Stimulated activated naive CD8-positive, alpha-beta T cell treated with anti-CD3 and anti-CD28 coated beads, Interleukin-15, Interleukin-2, amounts not matched to agents 100 ng/mL and 50 ng/mL, for 24 hours (primary cell): Measurements from ENCODE around the gene STK25.
"Not testable (repeated sequence)": the region's sequence is repeated elsewhere in the genome, so short reads cannot be mapped to it uniquely, and the experiment has no call there.

Experiments used
- H3K27ac Mint-ChIP-seq: one replicate; pipeline ENCODE4 v1.8.0; 2021; ENCODE audit warnings: mild to moderate bottlenecking, mixed read lengths
- H3K27me3 Mint-ChIP-seq: one replicate; pipeline ENCODE4 v1.8.0; 2021; ENCODE audit warnings: mixed read lengths
- H3K36me3 Mint-ChIP-seq: one replicate; pipeline ENCODE4 v1.8.0; 2021; ENCODE audit warnings: low read depth, mixed read lengths
- H3K4me1 Mint-ChIP-seq: one replicate; pipeline ENCODE4 v1.8.0; 2021; ENCODE audit warnings: low read depth, mixed read lengths
- H3K4me3 Mint-ChIP-seq: one replicate; pipeline ENCODE4 v1.8.0; 2021; ENCODE audit warnings: mild to moderate bottlenecking, mixed read lengths
- H3K9me3 Mint-ChIP-seq: one replicate; pipeline ENCODE4 v1.8.0; 2021; ENCODE audit warnings: mixed read lengths

Gene STK25

GRCh38 chr2:241532168-241532567 lies 23.8 kb upstream of the STK25 start:
- Mint-ChIP-seq H3K4me1 (no peaks in the 10 kb centered on the region), H3K4me3 (no peak overlapping the region), H3K36me3 (no peaks in the 10 kb centered on the region), H3K27me3 (peaks cover 5% of the 10 kb centered on the region), H3K27ac (no peak overlapping the region), H3K9me3 (no peaks in the 10 kb centered on the region)

DNA sequence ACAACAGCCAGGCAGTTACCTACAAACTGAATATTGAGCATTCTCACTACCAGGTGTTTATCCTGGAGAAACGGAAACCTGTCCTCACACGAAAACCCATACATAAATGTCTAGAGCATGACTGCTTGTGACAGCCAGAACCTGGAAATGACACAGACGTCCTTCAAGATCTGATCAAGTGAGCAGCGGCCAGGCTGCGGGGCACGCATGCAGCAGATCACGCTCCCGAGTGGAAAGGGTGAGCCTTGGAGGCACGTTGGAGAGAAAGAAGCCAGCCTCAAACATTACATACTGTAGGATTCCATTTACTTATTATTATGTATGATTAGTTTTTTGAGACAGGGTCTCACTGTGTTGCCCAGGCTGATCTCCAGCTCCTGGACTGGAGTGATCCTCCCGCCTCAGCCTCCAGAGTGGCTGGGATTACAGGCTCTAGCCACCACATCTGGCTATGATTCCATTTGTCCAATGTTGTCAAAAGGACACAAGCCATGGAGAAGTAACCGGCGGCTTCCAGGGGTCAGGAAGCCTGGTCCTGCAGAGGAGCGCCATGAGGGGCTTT lies 22.9 kb upstream of the STK25 start:
- no peaks in the 10 kb centered on the region for H3K36me3 Mint-ChIP-seq

GRCh38 chr2:241530571-241530970 lies 22.2 kb upstream of the STK25 start:
- no peaks in the 10 kb centered on the region for H3K36me3 Mint-ChIP-seq
- no peaks in the 10 kb centered on the region for H3K4me1 Mint-ChIP-seq
- H3K9me3 Mint-ChIP-seq: no peaks in the 10 kb centered on the region
- H3K27ac Mint-ChIP-seq: no peak overlapping the region
- H3K27me3 Mint-ChIP-seq: peaks cover 5% of the 10 kb centered on the region
- H3K4me3 Mint-ChIP-seq: no peak overlapping the region

More for the DNA sequence above, 22.9 kb upstream of the STK25 start:
- H3K27ac Mint-ChIP-seq: no peak overlapping the region
- no peaks in the 10 kb centered on the region for H3K9me3 Mint-ChIP-seq
- H3K27me3 Mint-ChIP-seq: peaks cover 5% of the 10 kb centered on the region
- H3K4me1 Mint-ChIP-seq: no peaks in the 10 kb centered on the region
- no peak overlapping the region for H3K4me3 Mint-ChIP-seq

DNA sequence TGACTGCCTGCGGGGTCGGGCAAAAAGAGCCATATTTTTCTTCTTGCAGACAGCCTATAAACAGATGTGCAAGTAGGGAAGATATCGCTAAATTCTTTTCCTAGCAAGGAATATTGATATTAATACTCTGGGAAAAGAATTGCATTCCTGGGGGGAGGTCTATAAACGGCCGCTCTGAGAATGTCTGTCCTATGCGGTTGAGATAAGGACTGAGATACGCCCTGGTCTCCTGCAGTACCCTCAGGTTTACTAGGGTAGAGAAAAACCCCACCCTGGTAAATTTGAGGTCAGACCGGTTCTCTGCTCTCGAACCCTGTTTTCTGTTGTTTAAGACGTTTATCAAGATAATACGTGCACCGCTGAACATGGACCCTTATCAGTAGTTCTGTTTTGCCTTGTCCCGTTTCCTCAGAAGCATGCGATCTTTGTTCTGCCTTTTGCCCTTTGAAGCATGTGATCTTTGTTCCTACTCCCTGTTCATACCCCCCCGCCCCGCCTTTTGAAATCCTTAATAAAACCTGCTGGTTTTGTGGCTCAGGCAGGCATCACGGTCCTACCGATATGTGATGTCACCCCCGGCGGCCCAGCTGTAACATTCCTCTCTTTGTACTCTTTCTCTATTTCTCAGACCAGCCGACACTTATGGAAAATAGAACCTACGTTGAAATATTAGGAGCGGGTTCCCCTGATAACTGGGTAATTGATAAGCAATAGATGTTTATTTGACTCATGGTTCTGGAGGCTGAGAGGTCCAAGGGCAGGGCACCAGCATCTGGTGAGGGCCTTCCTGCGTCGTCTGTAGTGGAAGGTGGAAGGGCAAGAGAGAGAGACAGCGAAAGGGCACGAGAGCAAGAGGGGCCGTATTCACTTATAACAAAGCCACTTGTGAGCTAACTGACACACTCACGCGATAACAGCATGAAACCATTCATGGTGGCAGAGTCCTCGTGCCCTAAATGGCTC lies 17.7 kb upstream of the STK25 start:
- not testable (repeated sequence) for H3K36me3 Mint-ChIP-seq, H3K4me3 Mint-ChIP-seq, H3K9me3 Mint-ChIP-seq, H3K27ac Mint-ChIP-seq, H3K27me3 Mint-ChIP-seq, H3K4me1 Mint-ChIP-seq

DNA sequence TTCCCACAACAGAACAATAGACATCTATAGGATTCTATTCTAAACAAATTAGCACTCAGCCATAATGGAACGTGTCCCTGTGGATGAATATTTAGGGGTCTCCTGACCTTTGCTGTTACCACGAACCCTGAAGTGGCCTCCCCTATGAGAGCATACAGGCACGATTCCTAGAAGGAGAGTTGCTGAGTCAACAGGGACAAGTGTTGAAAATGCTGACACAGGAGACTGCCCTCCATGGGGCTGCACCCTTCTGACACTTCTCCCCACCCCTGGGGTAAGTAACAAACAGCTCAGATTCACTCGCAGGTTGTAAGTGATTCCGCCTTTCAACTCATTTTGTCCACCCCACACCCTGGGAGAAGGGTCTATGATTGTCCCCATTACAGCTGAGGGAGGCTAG lies 14.1 kb upstream of the STK25 start:
- no peaks in the 10 kb centered on the region for H3K4me1 Mint-ChIP-seq
- no peak overlapping the region for H3K27ac Mint-ChIP-seq
- peaks cover 7% of the 10 kb centered on the region for H3K27me3 Mint-ChIP-seq
- H3K4me3 Mint-ChIP-seq: no peak overlapping the region
- H3K9me3 Mint-ChIP-seq: peaks cover 2% of the 10 kb centered on the region
- H3K36me3 Mint-ChIP-seq: no peaks in the 10 kb centered on the region

- peaks cover 7% of the 10 kb centered on the region for H3K9me3 Mint-ChIP-seq
- H3K4me1 Mint-ChIP-seq: peaks cover 11% of the 10 kb centered on the region
- H3K36me3 Mint-ChIP-seq: peaks cover 4% of the 10 kb centered on the region
- H3K4me3 Mint-ChIP-seq: no peak overlapping the region
- H3K27me3 Mint-ChIP-seq: peaks cover 7% of the 10 kb centered on the region
- no peak overlapping the region for H3K27ac Mint-ChIP-seq
Measured at GRCh38 chr2:241519669-241520068, 11.3 kb upstream of the STK25 start.

DNA sequence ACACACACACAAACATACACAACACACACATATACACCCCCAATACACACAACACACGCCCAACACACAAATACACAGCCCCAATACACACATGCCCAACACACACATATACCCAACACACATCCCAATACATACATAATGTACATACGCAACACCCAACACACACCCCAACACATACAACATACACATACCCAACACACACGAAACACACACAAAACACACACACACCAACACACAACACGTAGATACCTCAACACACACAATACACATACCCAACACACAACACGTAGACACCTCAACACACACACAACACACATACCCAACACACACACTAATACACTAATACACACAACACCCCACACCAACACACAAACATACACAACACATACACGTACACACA lies 8.9 kb upstream of the STK25 start:
- Mint-ChIP-seq H3K27me3 (peaks cover 4% of the 10 kb centered on the region), H3K36me3 (peaks cover 4% of the 10 kb centered on the region), H3K9me3 (peaks cover 7% of the 10 kb centered on the region), H3K27ac (no peak overlapping the region), H3K4me1 (peaks cover 11% of the 10 kb centered on the region), H3K4me3 (no peak overlapping the region)

- no peak overlapping the region for H3K27ac Mint-ChIP-seq
- peaks cover 3% of the 10 kb centered on the region for H3K27me3 Mint-ChIP-seq
- peaks cover 7% of the 10 kb centered on the region for H3K9me3 Mint-ChIP-seq
- no peak overlapping the region for H3K4me3 Mint-ChIP-seq
- peaks cover 11% of the 10 kb centered on the region for H3K4me1 Mint-ChIP-seq
- H3K36me3 Mint-ChIP-seq: peaks cover 4% of the 10 kb centered on the region
Measured at GRCh38 chr2:241516520-241516965, 8.2 kb upstream of the STK25 start.

DNA sequence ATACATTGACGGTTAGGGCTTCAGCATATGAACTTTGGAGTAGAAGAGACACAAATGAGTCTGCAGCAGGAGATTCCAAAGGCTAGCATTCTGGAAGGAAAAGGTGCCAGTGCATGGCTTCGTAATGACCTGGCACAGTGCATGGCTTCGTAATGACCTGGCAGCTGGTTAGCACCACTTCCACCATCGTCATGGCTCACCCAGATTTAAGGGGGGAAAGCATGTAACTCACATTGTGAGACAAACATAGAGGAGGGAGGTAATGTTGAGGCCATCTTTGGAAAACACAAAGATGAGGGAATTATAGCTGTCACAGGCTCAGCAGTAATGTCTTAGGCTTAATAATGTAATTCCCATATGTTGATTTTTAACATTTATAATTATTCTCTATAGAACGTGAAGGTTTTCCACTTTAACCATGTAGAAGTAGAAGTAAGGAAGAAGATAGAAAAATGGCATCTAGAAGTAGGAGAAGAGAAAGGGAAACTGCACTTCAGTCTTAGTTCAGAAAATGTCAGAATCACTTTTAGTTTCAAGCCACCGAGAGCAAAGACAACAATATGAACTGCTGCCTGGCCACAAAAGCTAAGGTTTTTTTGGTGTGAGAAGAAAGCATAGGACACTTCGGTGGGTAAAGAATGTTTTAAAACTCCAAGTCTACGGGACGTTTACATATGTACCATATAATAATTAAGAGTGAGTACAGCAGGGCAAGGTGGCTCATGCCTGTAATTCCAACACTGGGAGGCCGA lies 6.8 kb upstream of the STK25 start:
- Mint-ChIP-seq H3K36me3 (peaks cover 4% of the 10 kb centered on the region), H3K9me3 (peaks cover 7% of the 10 kb centered on the region), H3K27me3 (peaks cover 3% of the 10 kb centered on the region), H3K4me1 (peaks cover 11% of the 10 kb centered on the region), H3K4me3 (no peak overlapping the region), H3K27ac (no peak overlapping the region)

DNA sequence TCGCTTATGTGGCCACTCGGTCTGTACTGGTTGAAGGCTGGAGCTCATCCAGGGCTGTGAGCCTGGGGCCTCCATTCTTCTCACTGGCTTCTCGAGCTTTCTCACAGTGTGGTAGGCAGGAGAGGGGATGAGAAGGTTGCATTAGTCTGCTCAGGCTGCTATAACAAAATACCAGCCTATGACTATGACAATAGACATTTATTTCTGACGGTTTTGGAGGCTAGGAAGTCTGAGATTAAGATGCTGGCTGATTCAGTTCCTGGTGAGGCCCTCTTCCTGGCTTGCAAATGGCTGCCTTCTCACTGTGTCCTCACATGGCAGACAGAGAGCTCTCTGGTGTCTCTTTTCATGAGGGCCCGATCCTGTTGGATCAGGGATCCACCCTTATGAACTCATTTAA lies 6.2 kb upstream of the STK25 start:
- no peak overlapping the region for H3K27ac Mint-ChIP-seq
- no peak overlapping the region for H3K4me3 Mint-ChIP-seq
- peaks cover under 1% of the 10 kb centered on the region for H3K27me3 Mint-ChIP-seq
- H3K36me3 Mint-ChIP-seq: peaks cover 4% of the 10 kb centered on the region
- H3K4me1 Mint-ChIP-seq: peaks cover 13% of the 10 kb centered on the region
- peaks cover 7% of the 10 kb centered on the region for H3K9me3 Mint-ChIP-seq

DNA sequence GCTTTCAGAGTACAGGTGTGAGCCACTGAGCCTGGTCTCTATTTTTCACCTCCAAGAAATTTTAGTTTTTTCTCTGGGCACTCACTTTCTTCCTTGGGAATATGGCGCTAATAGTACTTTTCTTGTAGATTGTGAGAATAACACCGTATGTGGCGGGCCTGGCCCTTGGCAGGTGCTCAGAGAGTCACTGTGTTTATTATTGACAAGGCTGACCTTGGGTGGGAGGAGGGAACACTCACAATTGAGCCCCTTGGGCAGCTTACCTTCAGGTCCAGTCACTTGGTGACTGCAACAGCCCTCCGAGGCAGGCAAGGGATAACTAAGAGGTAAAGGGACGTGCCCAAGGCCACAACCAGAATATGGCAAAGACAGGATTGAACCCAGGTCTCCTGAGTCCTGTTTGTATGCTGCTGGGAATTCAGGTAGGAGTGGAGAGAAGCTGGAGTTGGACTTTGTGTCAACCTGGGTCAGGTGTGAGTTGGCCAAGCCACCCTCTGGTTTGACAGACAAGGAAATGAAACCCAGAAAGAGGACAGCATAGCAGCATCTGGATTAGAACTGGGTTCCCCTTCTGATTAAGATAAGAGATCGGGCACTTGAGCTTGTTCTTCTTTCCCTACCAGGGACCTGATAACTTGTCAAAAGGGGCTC lies 2.8 kb upstream of the STK25 start:
- Mint-ChIP-seq H3K9me3 (no peaks in the 10 kb centered on the region), H3K4me1 (peaks cover 26% of the 10 kb centered on the region), H3K27ac (no peak overlapping the region), H3K4me3 (no peak overlapping the region), H3K27me3 (no peaks in the 10 kb centered on the region), H3K36me3 (no peaks in the 10 kb centered on the region)

- Mint-ChIP-seq H3K4me1 (peaks cover 20% of the 10 kb centered on the region), H3K27ac (peak overlapping the region; percentile 69)
Measured at GRCh38 chr2:241509155-241509784, 886 bp upstream of the STK25 start.

DNA sequence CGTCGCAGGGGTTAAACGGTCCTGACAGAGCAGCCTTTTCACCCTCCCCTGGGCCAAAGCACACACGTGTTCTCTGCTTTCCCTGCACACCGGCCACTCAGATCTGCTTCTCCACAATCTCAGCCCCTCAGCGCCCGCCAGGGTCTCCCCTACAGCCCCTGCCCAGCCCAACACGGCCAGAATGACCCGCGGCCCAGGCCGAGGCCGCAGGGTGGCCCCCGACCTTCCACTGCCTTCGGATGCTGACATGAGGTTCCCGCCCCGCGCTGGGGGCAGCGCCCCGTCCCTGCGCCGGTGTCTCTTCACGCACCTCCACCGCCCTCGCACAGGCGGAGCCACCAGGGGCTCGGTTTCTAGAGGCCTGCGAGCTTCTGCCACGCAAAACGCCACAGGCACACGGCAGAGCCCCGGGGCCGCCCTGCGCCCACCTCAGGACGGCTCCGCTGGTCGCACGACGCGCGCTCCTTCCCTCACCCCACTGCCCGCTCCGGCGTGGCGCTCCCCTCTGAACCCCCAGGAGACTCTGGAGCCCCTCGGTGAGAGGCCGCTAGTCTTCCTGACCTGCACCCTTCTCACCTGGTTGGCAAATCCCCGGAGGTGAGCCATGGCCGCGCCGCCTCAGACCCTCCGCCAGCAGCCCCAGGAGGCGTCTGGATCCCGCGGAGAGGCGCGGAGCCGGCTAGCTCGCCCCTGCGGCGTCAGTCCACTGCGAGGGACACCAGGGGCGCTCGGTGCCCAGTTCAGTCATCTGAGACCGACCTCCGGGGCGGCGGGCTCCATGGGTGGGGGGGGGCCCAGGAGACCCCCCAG lies 749 bp downstream of the STK25 start:
- Mint-ChIP-seq H3K27ac (peak overlapping the region; percentile 76), H3K9me3 (no peaks in the 10 kb centered on the region), H3K27me3 (no peaks in the 10 kb centered on the region), H3K4me1 (peaks cover 20% of the 10 kb centered on the region), H3K4me3 (peak overlapping the region; percentile 86), H3K36me3 (no peaks in the 10 kb centered on the region)

More at GRCh38 chr2:241509155-241509784, 886 bp upstream of the STK25 start:
- Mint-ChIP-seq H3K9me3 (no peaks in the 10 kb centered on the region), H3K4me3 (peak overlapping the region; percentile 62), H3K27me3 (no peaks in the 10 kb centered on the region), H3K36me3 (no peaks in the 10 kb centered on the region)
